ENCODE measurements around the gene JPH2. TPM values are rescaled to one million over a fixed set of nuclear protein-coding genes. Genes with fewer than 3 reads are reported as not detected.

The JPH2 gene
- total RNA-seq, 1 donor from 2014 or later: 11.6 TPM

Other genes with a start within 250 kb of the JPH2 start
- gene OSER1, start 23.6 kb upstream of the JPH2 start, total RNA-seq: 36.5 and 39.8 TPM in 2 replicates
- gene GDAP1L1, start 60.1 kb upstream of the JPH2 start, total RNA-seq: not detected in 2 replicates
- gene FITM2, start 124.0 kb upstream of the JPH2 start, total RNA-seq: 4.5 and 8.5 TPM in 2 replicates
- not detected in 2 replicates for gene R3HDML, start 149.9 kb upstream of the JPH2 start, total RNA-seq
- gene HNF4A, start 168.5 kb upstream of the JPH2 start, total RNA-seq: 4.9 TPM in 1 of 2 replicates, not detected in the other

Measured in renal cortical epithelial cell (primary cell).